ENCODE data around the gene TNK2. TPM values are rescaled to one million over a fixed set of nuclear protein-coding genes. Genes with fewer than 3 reads are reported as not detected.

Gene TNK2
- total and polyA plus RNA-seq, 2 of the 8 experiments (the other 6 are each of a cell fraction or from before 2014, with no cell fraction given) = 10.4 to 33.9 TPM

DNA sequence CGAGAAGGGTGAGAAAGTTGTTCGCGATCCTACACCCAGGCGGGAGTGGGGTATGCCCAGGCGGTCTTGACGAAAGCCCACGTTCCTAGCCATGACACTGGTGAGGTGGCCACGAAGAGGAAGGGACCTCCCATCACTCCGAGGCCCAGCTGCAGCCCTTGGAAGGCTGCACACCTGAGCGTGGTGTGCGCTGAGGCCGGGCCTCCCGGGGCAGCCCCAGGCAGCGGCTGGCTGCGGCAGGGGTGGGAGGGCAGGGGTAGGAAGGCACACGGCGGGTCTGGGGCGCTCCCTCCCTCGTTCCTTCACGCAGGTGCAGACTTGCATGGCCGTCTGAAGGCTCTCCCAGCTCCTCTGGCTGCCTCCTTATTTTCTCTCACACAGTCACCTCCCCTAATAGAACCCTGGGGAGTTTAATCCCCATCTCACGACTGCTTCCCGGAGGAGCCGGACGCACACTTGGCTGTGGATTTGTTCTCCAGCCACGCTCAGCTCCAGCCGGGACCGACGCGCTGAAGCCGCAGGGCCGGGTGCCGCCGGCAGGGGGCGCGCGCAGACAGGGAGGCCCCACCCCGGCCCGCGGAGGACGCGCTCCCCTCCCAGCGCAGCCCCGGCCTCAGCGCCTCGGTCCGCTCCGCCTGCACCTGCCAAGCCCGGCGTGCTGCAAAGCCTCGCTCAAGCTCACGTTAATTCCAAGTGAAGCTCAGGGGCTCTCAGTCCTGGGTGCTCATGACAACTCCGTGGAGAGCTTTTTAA, 58.9 kb downstream of the TNK2 start (continued):
- TF ChIP-seq, protein P1, sequence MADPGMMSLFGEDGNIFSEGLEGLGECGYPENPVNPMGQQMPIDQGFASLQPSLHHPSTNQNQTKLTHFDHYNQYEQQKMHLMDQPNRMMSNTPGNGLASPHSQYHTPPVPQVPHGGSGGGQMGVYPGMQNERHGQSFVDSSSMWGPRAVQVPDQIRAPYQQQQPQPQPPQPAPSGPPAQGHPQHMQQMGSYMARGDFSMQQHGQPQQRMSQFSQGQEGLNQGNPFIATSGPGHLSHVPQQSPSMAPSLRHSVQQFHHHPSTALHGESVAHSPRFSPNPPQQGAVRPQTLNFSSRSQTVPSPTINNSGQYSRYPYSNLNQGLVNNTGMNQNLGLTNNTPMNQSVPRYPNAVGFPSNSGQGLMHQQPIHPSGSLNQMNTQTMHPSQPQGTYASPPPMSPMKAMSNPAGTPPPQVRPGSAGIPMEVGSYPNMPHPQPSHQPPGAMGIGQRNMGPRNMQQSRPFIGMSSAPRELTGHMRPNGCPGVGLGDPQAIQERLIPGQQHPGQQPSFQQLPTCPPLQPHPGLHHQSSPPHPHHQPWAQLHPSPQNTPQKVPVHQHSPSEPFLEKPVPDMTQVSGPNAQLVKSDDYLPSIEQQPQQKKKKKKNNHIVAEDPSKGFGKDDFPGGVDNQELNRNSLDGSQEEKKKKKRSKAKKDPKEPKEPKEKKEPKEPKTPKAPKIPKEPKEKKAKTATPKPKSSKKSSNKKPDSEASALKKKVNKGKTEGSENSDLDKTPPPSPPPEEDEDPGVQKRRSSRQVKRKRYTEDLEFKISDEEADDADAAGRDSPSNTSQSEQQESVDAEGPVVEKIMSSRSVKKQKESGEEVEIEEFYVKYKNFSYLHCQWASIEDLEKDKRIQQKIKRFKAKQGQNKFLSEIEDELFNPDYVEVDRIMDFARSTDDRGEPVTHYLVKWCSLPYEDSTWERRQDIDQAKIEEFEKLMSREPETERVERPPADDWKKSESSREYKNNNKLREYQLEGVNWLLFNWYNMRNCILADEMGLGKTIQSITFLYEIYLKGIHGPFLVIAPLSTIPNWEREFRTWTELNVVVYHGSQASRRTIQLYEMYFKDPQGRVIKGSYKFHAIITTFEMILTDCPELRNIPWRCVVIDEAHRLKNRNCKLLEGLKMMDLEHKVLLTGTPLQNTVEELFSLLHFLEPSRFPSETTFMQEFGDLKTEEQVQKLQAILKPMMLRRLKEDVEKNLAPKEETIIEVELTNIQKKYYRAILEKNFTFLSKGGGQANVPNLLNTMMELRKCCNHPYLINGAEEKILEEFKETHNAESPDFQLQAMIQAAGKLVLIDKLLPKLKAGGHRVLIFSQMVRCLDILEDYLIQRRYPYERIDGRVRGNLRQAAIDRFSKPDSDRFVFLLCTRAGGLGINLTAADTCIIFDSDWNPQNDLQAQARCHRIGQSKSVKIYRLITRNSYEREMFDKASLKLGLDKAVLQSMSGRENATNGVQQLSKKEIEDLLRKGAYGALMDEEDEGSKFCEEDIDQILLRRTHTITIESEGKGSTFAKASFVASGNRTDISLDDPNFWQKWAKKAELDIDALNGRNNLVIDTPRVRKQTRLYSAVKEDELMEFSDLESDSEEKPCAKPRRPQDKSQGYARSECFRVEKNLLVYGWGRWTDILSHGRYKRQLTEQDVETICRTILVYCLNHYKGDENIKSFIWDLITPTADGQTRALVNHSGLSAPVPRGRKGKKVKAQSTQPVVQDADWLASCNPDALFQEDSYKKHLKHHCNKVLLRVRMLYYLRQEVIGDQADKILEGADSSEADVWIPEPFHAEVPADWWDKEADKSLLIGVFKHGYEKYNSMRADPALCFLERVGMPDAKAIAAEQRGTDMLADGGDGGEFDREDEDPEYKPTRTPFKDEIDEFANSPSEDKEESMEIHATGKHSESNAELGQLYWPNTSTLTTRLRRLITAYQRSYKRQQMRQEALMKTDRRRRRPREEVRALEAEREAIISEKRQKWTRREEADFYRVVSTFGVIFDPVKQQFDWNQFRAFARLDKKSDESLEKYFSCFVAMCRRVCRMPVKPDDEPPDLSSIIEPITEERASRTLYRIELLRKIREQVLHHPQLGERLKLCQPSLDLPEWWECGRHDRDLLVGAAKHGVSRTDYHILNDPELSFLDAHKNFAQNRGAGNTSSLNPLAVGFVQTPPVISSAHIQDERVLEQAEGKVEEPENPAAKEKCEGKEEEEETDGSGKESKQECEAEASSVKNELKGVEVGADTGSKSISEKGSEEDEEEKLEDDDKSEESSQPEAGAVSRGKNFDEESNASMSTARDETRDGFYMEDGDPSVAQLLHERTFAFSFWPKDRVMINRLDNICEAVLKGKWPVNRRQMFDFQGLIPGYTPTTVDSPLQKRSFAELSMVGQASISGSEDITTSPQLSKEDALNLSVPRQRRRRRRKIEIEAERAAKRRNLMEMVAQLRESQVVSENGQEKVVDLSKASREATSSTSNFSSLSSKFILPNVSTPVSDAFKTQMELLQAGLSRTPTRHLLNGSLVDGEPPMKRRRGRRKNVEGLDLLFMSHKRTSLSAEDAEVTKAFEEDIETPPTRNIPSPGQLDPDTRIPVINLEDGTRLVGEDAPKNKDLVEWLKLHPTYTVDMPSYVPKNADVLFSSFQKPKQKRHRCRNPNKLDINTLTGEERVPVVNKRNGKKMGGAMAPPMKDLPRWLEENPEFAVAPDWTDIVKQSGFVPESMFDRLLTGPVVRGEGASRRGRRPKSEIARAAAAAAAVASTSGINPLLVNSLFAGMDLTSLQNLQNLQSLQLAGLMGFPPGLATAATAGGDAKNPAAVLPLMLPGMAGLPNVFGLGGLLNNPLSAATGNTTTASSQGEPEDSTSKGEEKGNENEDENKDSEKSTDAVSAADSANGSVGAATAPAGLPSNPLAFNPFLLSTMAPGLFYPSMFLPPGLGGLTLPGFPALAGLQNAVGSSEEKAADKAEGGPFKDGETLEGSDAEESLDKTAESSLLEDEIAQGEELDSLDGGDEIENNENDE (IDR thresholded peaks at IDR 0.05; ENCODE audit: insufficient replicate concordance, low read length) = no peak
- TF ChIP-seq CHD1 (IDR thresholded peaks at IDR 0.05; ENCODE audit: low read depth, low read length) (no peak), MAFK (IDR thresholded peaks at IDR 0.05; ENCODE audit: low read depth, low read length) (no peak), POU5F1 (IDR thresholded peaks at IDR 0.05; ENCODE audit: low read depth, low read length) (no peak), RNF2 (IDR thresholded peaks at IDR 0.05; ENCODE audit: borderline replicate concordance, low read depth, low read length, missing control alignments, poor library complexity, severe bottlenecking) (no peak), RXRA (IDR thresholded peaks at IDR 0.05; ENCODE audit: insufficient read depth, low read depth, low read length) (no peak), CREB1 (IDR thresholded peaks at IDR 0.05) (no peak), BRCA1 (IDR thresholded peaks at IDR 0.05; ENCODE audit: low read depth, low read length) (no peak)
- TF ChIP-seq, protein P2, sequence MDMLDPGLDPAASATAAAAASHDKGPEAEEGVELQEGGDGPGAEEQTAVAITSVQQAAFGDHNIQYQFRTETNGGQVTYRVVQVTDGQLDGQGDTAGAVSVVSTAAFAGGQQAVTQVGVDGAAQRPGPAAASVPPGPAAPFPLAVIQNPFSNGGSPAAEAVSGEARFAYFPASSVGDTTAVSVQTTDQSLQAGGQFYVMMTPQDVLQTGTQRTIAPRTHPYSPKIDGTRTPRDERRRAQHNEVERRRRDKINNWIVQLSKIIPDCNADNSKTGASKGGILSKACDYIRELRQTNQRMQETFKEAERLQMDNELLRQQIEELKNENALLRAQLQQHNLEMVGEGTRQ (IDR thresholded peaks at IDR 0.05; ENCODE audit: low read length) = no peak
